ENCODE results near the gene MXRA8.

The MXRA8 gene

DNA sequence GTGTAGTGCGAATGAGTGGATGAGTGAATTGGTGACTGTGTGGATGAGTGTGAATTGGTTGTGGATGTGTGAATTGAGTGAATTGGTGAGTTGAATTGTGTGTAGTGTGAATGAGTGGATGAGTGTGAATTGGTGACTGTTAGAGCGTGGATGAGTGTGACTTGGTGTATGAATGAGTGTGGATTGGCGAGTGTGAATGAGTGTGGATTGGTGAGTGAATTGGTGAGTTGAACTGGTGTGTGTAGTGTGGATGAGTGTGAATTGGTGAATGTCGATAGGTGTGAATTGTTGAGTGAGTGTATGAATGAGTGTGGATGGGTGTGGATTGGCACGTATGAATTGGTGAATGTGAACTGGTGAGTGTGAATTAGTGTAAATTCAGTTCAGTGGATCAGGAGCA lies 9.0 kb upstream of the MXRA8 start:
- DNase-seq (ENCODE audit: low read depth) = no peak

DNA sequence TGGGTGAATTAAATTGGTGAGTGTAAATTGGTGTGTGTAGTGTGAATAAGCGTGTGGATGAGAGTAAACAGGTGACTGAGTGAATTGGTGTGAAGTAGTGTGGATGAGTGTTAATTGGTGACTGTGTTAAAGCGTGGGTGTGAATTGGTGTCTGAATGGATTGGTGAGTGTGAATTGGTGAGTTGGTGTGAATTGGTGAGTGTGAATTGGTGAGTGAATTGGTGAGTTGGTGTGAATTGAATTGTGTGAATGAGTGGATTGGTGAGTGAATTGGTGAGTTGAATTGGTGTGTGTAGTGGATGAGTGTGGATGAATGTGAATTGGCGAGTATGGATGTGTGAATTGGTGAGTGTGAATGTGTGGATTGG lies 8.3 kb upstream of the MXRA8 start:
- no peak for DNase-seq (ENCODE audit: low read depth)

DNA sequence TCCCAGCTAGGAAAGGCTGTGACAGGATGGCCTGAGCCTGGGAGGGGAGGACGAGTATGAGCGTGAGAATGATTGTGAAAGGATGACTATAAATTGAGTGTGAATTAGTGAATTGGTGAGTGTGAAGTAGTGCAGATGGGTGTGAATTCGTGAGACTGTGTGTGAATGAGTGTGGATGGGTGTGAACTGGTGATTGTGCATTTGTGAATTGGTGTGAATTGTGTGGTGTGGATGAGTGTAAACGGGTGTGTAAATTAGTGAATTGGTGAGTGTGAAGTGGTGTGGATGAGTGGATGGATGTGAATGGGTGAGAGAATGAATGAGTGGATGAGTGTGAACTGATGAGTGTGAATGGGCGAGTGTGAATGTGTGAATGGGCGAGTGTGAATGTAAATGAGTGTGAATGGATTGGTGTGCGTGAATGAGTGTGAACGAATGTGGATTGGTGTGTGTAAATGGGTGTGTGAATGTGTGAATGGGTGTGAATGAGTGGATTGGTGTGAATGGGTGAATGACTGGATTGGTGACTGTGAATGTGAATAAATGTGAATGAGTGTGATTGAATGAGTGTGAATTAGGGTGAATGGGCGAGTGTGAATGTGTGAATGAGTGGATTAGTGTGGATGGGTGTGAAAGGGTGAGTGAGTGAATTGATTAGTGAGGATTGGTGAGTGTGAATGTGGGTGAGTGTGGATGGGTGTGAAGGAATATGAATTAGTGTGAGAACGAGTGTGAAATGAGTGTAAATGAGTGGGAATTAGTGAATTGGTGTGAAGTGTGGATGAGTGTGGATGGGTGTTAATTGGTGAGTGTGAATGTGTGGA lies 7.7 kb upstream of the MXRA8 start:
- no peak for DNase-seq (ENCODE audit: low read depth)

DNA sequence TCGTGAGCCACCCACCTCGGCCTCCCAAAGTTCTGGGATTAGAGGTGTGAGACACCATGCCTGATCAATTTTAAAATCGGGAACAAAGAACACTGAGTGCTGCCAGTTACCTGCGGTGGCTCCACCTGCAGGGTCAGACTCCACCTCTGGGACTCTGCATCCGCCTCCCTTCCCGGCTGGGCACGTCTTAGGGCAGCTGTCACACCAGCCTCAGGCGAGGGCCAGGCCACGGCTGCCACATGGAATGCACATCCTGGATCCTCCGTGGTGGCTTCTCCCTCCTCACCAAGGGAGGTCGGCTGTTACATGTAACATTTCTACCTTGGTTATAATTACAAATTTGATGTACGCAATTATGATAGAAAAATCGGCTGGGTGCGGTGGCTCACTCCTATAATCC lies 5.9 kb upstream of the MXRA8 start:
- DNase-seq (ENCODE audit: low read depth) = no peak

DNA sequence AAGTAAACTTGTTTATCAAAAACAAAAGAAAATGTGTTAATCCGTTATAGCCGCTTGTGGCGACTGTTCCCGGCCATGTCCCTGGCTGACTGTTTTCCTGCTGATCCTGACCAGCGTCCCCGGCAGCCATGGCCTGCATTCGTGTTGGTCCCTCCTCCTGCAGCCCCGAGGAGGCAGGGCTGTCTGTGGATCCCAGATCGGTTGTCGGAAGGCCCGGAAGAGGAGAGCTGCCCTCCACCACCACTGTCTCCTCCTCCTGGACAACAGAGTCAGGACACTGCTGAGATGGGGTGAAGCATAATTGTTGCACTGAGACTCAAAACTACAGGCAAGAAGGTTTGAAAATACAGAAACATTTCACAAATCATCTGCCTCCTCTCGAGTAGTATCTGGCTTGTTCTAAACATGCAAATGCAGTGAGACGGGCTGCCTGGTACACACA lies 3.6 kb upstream of the MXRA8 start:
- peak; percentile 88 for DNase-seq (ENCODE audit: low read depth)

DNA sequence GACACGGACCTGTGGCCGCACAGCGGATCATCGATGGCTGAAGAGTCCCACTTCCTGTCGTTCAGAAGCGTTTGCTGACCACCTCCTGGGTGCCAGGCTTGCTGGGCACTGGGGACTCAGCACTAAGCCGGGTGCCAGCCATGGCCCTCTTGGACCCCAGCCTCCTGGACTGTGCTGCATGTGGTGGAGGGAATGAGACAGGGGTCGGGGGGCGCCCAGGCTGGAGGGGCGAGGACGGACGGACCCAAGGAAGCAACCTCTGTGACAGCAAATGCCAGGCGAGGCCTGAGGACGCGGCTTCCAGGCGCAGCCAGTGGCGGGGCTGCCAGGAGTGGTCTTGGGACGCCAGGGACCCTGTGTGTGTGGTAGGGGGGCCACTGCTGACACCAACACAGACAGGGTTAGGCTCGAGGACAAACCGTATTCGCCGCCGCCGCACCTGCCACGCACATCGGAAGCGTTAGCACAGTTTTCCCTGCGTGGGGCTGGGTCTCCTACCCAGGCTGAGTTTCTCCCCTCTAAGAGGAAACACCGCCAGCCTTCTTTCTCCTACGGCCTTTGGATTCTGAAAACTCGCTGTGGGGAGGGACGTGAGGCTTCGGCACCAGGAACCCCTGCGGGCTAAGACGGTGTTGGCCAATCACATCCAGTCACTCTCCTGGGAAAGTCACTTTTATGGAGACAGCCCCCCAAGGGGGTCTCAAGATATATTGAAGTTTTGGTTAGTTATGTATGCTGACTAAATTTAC lies 3.1 kb upstream of the MXRA8 start:
- no peak for DNase-seq (ENCODE audit: low read depth)

DNA sequence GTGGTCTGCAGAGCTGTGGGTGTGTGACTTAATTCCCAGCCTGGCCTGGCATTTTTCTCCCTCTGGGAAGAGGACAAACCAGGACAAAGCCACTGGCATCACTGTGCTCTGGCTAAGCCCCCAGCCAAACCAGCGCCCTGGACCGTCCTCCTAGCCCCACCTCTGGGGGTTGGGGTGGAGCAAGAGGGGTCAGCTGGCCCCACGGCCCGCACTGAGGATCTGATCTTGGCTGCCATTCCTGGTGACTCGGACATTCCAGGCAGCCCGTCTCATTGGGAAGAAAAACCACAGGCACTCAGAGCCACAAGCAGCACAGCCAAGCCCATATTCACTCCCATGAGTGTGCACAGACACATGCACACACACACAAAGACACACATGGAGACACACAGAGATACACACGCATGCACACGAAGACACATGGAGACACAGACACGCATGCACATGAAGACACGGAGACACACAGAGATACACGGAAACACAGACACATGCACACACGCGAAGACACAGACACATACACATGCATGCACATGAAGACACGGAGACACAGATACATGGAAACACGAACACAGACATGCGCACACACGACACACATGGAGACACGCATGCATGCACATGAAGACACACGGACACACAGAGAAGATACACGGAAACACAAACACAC lies 2.3 kb upstream of the MXRA8 start:
- DNase-seq (ENCODE audit: low read depth) = peak; percentile 96

DNA sequence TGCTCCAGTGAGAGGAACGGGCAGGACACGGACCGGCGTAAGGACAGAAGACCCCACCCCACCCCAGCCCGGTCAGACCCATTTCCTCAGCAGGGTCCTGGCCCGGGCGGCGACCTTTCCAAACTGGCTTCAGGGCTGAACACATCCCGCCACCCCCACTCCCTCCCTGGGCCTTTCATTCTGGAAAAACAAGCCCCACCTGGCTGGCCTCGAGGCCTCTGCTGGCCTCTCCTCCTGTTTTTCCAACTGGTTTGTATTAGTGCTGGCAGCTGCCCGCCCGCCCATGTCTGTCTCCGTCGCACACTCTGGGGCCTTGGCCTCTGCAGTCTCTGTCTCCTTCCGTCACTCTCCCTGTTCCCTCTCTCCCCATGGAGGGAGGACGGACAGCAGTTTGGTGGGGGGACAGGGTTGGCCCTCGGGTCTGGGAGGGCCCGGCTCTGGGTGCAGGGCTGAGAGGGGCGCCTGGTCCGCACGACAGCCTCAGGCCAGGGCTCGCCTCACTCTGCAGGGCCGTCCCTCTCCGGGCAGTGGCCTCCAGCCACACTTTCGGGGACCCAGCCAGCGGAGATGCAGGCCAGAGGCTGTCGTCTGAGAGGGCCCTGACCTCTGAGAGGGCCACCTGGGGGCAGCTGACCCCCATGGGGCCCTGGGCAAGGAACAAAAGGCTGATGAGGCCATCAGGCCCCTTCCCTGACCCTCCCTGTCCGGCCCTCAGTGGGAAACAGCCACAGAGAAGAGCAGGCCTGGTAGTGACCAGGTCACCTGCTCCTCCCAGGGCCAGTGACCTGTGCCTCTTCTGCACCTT lies 1.5 kb upstream of the MXRA8 start:
- peak; percentile 50 for DNase-seq (ENCODE audit: low read depth)

DNA sequence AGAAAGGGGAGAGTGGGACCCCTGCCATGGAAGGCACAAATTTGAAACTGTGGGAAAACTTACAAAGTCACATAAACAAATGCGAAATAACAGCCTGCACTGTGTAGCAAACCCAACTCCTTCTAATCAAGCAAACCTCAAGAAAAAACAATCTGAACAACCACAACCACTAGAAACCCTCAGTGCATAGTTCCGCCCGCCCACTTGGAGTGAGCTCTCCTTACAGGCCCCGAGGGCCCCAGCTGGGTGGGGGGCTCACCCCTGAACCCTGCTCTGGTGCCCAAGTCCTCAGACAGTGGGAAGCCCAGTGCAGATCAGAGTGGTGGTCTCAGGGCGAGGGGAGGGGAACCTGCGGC lies 931 bp upstream of the MXRA8 start:
- DNase-seq (ENCODE audit: low read depth) = peak; percentile 57

DNA sequence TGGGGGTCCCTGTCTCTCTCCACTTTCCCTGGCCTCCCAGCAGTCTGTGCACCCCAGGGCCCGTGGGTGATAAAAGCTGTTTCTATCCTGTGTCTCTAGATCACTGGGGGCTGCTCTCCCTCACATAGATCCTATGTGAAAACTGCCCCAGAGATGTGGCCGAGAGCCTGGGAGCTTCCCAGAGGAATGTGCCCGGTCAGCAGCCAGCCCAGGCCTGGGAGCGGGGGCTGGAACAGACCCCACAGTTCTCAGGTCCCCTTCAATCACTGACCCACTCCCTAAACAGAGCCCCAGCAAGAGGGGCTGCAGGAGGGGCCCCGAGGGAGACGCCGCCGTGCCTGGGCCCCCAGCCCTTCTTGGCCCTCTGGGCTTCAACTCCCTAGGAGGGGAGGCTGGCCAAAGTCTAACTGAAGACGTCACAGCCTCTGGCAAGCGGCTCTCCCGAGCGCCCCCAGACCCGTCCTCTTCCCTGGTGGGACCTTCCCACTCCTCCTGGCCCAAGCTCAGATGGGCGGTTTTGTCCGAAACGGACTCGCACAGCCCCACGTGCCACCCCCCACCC lies 403 bp downstream of the MXRA8 start:
- peak; percentile 62 for DNase-seq (ENCODE audit: low read depth)

DNA sequence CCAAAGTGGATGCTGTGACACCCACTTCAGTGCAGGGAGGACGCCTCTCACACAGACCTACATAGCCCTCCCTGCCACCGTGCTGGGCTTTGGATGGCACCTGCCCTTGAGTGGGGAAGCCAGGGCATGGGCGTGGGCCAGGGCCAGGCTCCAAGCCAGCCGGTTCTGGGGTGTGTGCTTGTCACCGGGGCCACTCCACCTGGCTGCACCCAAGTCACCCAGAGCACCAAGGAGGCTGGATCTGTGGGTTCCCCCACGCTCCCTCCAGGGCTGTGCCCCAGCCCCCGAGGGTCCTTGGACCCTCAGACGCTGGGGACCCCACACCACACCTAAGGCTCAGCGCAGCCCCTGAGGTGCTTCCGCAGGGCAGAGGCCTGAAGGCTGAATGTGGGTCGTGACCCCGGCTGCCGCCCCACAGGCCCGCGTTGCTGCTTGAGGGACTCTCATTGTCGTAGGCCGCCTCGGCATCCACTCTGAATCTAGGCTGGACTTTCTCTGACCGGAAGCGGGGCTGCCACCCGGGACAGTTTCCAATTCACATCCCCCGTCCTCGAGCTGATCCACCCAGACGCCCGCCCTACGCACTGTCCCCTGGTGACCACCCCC lies 1.5 kb downstream of the MXRA8 start:
- DNase-seq (ENCODE audit: low read depth) = peak; percentile 56

DNA sequence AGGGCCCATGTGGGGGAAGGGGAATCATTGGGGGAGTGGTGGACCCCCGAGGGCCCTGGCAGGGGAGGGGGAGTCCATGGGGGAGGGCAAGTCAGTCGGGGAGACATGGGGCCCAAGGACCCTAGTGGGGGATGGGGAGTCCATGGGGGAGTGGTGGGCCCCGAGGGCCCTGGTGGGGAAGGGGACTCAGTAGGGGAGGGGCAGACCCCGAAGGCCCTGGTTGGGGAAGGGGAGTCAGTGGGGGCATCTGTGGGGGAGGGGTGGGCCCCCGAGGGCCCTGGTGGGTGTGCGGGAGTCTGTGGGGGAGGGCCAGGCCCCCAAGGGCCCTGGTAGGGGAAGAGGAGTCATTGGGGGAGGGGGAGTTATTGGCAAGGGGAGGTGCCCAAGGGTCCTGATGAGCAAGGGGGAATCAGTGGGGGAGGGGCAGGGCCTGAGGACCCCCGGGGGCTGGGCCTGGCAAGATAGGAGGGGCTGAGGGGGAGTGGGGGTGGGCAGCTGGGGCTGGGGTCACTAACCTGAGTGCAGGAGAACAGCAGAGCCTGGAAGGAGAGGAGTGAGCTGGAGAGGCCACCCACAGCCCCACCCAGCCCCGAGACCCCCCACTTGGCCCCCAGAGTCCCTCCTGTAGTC lies 2.1 kb downstream of the MXRA8 start:
- no peak for DNase-seq (ENCODE audit: low read depth)

DNA sequence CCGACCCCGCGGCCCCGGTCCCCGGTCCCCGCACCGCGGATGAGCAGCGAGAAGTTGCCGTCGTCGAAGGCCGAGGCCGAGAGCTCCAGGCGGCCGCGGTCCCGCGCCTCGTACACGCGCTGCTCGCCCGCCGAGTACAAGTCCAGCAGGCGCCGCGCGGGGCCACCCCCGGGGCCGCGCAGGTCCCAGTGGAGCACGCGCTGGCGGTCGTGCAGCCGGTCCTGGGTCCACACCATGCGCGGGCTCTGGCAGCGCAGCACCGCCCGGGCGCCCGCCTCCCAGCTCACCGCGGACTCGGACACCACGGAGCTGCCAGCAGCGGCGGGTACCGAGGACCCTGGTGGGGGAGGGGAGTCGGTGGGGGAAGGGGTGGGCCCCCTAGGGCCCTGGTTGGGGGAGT lies 2.9 kb downstream of the MXRA8 start:
- DNase-seq (ENCODE audit: low read depth) = no peak

DNA sequence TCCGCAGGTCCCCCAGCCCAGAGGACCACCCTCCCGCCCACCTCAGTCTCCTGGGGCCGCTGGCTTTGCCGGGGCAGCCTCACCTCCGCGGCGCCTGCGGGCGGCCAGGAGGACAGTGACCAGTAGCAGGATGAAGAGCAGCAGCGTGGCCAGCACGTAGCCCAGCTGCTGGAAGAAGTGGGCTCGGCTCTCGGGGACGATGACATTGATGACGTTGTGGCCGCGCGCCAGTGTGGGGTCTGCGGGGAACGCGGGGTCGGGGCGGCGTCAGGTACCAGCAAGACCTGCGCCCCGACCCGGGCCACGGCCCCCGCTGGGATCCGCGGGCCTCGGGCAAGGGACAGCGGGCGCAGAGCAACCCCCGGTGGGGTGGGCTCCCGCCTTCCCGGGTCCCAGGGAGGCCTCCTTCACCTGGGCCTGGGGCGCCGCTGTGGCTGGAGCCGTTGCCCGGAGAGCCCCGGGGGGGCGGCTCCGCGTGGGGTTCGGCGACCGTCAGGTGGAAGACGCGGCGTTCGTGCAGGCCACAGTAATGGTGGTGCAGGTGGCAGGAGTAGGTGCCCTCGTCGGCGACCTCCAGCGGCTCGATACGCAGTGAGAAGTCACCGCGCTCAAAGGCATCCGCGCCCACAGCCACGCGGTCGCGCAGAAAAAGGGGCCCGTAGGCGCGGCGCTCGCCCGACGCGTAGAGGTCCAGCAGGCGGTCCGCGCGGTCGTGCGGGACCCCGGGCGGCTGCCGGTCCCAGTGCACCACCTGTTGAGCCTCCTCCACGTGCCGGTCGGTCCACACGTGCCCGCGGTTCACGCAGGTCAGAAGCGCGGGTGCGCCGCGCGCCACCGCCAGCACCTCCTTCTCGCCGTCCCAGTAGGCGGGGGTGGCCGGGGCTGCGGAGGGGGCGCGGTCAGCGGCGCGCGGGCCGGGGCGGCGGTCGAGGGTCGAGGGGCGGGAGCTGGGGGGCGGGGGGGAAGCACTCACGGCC lies 3.8 kb downstream of the MXRA8 start:
- no peak for DNase-seq (ENCODE audit: low read depth)

DNA sequence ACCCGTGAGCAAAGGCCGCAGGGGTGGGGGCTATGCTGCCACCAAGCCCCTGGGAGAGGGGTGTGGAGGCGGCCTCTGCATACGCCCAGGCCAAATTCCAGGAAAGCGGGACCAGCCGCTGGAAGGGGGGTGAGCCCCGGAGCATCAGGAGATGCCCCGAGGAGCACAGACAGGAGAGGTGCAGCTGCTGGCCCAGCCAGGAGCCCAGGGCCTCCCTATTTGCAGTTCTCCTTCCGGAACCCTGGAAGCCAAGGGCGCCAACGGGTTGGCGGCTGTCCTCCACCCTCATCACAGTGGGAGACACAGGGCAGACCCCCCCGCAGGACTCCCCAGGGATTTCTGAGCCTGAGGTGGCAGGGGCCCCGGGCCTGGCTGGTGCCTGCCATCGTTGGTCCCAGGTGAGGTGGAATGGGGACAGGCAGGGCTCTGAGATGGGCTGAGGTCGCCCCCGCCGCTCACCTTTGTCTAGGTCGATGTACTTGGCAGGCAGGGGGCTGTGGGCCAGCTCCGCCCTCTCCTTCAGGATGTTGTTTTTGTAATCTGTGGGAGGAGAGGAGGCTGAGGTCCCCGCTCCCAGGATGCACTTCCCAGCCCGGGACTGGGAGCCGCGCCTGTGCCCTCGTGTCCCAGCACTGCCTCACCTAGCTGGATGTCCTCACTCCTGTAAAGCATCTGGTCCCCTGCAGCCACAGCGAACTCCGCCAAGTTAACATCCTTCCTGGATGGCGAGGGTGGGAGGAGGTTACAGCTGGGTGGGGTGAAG lies 4.8 kb downstream of the MXRA8 start:
- no peak for DNase-seq (ENCODE audit: low read depth)

DNA sequence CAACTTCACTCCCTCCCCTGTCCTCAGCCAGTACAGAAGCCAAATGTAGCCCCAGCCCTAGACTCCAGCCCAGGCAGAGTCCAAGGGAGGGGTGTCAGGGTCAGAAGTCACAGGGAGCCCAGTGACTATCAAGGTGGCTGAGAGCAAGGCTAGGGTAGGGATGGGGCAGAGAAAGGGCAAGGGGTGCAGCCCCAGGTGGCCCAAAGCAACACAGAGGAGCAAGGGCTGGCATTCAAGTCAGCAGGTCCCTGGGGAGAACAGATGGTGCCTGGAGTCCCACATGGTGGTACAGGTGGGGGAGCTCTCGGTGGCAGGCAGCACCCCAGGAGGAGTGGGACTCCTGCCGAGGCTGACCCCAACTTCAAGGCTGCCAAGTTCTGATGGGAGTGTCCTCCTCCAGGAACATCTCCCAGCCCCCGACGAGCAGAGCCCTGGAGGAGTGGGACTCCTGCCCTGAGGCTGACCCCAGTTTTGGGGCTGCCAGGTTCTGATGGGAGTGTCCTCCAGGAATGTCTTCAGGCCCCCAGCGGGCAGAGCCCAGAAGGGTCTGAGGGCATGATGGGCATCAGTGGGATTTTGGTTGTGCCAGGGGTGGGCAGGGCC lies 5.5 kb downstream of the MXRA8 start:
- no peak for DNase-seq (ENCODE audit: low read depth)

DNA sequence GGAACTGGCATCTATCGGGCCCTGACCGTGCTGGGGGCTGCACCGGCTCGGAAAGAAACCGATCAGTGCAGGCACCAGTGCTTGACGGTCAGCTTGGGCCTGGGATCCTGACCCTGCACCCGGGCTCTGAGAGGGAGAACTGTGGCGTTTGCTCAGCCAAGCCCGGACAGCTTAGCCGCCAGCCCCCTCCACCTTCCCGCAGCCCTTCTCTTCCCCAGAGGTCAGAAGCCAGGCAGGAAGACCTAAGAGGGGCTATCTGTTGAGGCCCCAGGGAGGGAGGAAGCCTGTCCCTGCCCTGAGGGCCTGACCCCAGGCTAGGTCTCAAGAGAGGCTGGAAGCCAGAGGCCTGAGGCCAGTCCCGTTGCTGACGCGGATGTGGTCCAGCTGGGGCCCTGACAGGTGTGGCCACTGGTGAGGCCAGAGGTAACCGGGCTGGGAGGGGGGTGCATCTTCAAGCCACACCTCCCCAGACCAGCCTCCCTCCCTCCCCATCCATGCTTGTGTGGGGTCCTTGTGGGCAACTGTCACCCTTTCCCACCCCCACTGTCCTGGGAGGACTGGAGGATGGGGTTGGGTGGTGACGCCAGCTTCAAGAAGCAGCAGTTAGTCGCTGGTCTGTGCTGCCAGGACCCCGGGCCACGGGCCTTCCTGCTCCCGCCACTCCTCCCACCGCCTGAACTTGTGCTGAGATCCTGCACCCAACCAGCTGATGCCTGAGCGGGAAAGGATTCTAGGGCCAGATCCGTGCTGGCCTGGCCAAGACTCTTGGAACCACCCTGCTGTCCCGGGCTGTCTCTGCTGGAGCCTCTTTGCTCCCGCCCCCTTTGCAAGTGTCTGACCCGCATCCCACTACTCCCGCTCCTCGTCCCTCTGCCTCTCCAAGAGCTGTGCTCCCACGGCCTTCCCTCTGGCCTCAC lies 6.6 kb downstream of the MXRA8 start:
- DNase-seq (ENCODE audit: low read depth) = peak; percentile 42

Data from ELR (cell line).